ENCODE results near the gene RPA4.

Gene RPA4

DNA sequence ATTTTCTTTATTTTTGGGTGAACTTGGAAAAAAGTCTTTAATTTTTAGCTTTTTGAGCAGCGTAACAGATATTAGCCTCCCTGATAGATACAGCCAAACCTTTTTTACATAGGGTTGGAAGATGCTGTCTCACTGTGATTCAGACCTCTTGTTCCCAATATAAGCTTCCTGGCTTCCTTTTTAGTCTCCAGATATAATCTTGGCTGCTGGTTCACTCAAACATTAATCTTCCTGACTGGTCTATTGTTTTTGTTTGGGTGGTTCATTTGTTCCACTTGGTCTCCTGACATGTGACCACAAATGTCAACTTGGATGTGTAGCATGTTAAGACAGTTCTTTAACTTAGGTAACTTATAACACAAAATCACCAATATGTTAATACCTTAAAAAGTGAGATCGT, 23.0 kb downstream of the RPA4 start:
- Histone ChIP-seq H3K9me3 (ENCODE audit: low read length) (no peaks in the 10 kb centered on the region), H3K36me3 (ENCODE audit: insufficient read depth, low read length) (no peaks in the 10 kb centered on the region), H3K27me3 (ENCODE audit: insufficient read depth, low read length) (no peaks in the 10 kb centered on the region), H2AFZ (ENCODE audit: low read depth, low read length) (no peak overlapping the region), H3K4me3 (ENCODE audit: low read length) (no peak overlapping the region), H3K4me1 (ENCODE audit: insufficient read depth, low read length) (no peaks in the 10 kb centered on the region)

DNA sequence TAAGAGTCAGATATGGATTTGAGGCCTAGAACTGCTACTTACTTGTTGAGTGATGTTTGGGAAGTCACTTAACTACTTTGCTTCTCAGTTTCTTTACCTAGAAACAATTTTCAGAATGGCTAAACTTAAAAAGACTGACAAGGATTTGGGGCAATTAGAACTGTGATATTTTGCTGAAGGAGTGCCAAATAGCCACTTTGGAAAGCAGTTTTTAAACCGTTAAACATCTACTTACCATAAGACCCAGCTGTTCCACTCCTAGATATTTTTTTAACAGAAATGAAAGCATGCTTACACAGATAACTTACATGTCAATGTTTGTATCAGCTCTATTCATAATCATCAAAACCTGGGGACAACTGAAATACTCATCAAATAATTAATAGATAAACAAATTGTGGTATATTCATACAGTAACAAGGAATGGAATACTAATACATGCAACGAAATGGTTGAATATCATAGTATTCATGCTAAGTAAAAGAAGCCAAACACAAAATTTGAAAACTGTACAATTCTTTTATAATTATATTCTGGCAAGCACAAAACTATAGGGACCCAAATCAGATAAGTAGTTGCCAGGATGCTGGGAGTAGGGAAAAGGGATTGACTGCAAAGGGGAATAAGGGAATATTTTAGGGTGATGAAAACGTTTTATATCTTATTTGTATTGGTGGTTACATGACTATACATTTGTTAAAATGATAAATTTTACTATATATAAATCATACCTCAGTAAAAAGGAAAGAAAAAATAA, 24.0 kb downstream of the RPA4 start:
- H3K36me3 ChIP-seq (ENCODE audit: insufficient read depth, low read length), result no peaks in the 10 kb centered on the region
- H3K9me3 ChIP-seq (ENCODE audit: low read length), result no peaks in the 10 kb centered on the region
- H3K4me3 ChIP-seq (ENCODE audit: low read length), result no peak overlapping the region
- no peaks in the 10 kb centered on the region for H3K27me3 ChIP-seq (ENCODE audit: insufficient read depth, low read length)
- no peaks in the 10 kb centered on the region for H3K4me1 ChIP-seq (ENCODE audit: insufficient read depth, low read length)
- no peak overlapping the region for H2AFZ ChIP-seq (ENCODE audit: low read depth, low read length)

DNA sequence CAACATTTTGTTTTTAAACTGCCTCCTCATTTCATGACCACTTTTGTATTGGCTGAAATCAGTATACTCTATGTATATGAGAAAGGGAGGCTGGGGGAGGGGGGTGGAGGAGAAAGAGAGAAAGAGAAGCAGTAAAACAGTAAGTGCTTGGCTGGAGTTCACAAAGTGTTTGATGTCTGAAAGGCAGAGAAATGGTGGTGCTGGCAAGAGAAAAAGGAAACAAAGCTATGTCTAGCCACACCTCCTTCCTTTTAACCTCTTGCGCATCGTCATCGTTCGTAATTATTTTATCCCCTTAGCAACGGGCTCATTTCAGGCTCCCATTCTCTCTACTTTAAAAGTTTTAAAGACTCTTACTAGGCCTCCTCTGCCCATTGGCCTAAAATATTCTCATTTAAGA, 25.6 kb downstream of the RPA4 start:
- no peaks in the 10 kb centered on the region for H3K9me3 ChIP-seq (ENCODE audit: low read length)
- H3K4me1 ChIP-seq (ENCODE audit: insufficient read depth, low read length), result no peaks in the 10 kb centered on the region

DNA sequence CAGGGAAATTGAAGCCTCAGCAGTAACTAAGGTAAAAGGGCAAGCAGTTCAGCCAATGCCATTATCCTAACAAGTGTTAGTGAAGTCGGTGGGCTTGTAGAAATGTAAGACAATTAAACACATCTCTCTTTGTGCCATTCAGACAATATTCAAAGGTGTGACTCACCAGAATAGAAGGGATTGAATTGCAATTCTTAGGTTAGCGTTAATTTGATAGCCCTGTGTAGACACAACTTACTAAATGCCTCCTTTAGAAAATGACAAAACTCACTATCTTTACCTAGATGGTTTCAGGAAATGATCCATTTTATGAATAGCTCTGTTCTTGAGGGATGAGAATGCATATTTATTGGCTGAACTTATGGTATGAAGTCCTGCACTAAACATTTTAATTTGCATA, 35.2 kb downstream of the RPA4 start:
- Histone ChIP-seq H3K36me3 (ENCODE audit: insufficient read depth, low read length) (no peaks in the 10 kb centered on the region), H3K4me3 (ENCODE audit: low read length) (no peak overlapping the region), H3K27me3 (ENCODE audit: insufficient read depth, low read length) (no peaks in the 10 kb centered on the region), H3K4me1 (ENCODE audit: insufficient read depth, low read length) (no peaks in the 10 kb centered on the region), H2AFZ (ENCODE audit: low read depth, low read length) (no peak overlapping the region), H3K9me3 (ENCODE audit: low read length) (no peaks in the 10 kb centered on the region)

More for the DNA sequence above, 25.6 kb downstream of the RPA4 start:
- Histone ChIP-seq H2AFZ (ENCODE audit: low read depth, low read length) (no peak overlapping the region), H3K4me3 (ENCODE audit: low read length) (no peak overlapping the region), H3K36me3 (ENCODE audit: insufficient read depth, low read length) (no peaks in the 10 kb centered on the region), H3K27me3 (ENCODE audit: insufficient read depth, low read length) (no peaks in the 10 kb centered on the region)

DNA sequence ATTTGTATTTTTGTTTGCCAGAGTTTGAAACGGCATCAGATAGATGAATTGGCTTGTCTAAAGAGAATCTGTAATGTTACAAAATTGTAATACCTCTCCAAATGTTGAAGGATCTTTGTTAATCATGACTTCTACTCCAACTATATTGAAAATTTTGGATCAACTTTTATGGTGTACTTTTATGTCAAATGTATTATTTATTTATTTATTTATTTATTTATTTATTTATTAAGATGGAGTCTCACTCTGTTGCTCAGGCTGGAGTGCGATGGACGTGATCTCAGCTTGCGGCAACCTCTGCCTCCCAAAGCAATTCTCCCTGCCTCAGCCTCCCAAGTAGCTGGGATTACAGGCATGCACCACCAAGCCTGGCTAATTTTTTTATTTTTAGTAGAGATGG, 36.0 kb downstream of the RPA4 start:
- no peak overlapping the region for H2AFZ ChIP-seq (ENCODE audit: low read depth, low read length)
- no peaks in the 10 kb centered on the region for H3K36me3 ChIP-seq (ENCODE audit: insufficient read depth, low read length)

DNA sequence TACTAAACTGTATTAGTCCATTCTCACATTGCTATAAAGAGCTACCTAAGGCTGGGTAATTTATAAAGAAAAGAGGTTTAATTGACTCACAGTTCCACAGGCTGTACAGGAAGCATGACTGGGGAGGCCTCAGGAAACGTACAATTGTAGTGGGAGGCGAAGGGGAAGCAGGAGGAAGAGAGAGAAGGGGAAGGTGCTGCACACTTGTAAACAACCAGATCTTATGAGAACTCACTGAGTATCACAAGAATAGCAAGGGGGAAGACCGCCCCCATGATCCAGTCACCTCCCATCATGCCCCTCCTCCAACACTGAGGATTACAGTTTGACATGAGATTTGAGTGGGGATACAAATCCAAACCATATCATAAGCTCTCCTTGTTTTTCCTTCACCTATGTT, 40.9 kb downstream of the RPA4 start:
- no peak overlapping the region for H2AFZ ChIP-seq (ENCODE audit: low read depth, low read length)
- H3K4me1 ChIP-seq (ENCODE audit: insufficient read depth, low read length), result no peaks in the 10 kb centered on the region
- H3K36me3 ChIP-seq (ENCODE audit: insufficient read depth, low read length), result no peaks in the 10 kb centered on the region
- no peak overlapping the region for H3K4me3 ChIP-seq (ENCODE audit: low read length)
- no peaks in the 10 kb centered on the region for H3K9me3 ChIP-seq (ENCODE audit: low read length)
- H3K27me3 ChIP-seq (ENCODE audit: insufficient read depth, low read length), result no peaks in the 10 kb centered on the region

More for the DNA sequence above, 36.0 kb downstream of the RPA4 start:
- no peak overlapping the region for H3K4me3 ChIP-seq (ENCODE audit: low read length)
- H3K9me3 ChIP-seq (ENCODE audit: low read length), result no peaks in the 10 kb centered on the region
- H3K4me1 ChIP-seq (ENCODE audit: insufficient read depth, low read length), result no peaks in the 10 kb centered on the region
- no peaks in the 10 kb centered on the region for H3K27me3 ChIP-seq (ENCODE audit: insufficient read depth, low read length)

DNA sequence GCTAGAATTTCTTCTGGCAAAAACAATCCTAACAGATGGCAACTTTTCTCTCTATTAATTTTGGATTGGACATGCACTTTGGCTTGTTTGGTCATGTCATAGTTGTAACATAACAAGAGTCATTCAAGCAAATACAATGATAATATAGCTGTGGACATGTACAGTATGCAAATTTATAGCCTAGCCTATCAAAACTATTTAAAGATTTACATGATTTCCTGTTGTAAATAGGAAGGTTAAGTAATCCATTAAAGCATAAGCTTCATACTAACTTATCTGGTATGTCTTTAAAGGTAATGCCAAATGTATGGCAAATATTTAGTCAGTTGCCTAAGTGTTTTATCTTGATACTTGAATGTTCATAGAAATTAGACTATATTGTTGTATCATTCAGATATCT, 45.3 kb downstream of the RPA4 start:
- H3K4me3 ChIP-seq (ENCODE audit: low read length), result no peak overlapping the region
- H3K27me3 ChIP-seq (ENCODE audit: insufficient read depth, low read length), result no peaks in the 10 kb centered on the region

More for the DNA sequence above, 45.3 kb downstream of the RPA4 start:
- peaks cover 5% of the 10 kb centered on the region for H3K4me1 ChIP-seq (ENCODE audit: insufficient read depth, low read length)
- no peaks in the 10 kb centered on the region for H3K9me3 ChIP-seq (ENCODE audit: low read length)
- H3K36me3 ChIP-seq (ENCODE audit: insufficient read depth, low read length), result no peaks in the 10 kb centered on the region
- H2AFZ ChIP-seq (ENCODE audit: low read depth, low read length), result no peak overlapping the region
